HG03520 (cell line): Measurements from ENCODE around the gene PMEPA1.
A peak's percentile ranks its signal among the peaks of the same experiment; 100 is the strongest.
"Not testable (repeated sequence)": the region's sequence is repeated elsewhere in the genome, so short reads cannot be mapped to it uniquely, and the experiment has no call there.

ENCODE experiments used
- ATAC-seq: cut with Tn5 transposase; IDR thresholded peaks from one replicate; pipeline ENCODE4 v1.9.1; 2021; ENCODE audit warnings: mild to moderate bottlenecking, moderate library complexity; ENCODE audit not compliant: unreplicated experiment

Gene PMEPA1

GRCh38 chr20:57654363-57654997, 55.3 kb downstream of the PMEPA1 start:
- peak; percentile 70 for ATAC-seq

GRCh38 chr20:57653910-57654309, 55.9 kb downstream of the PMEPA1 start:
- ATAC-seq = no peak

- ATAC-seq = no peak
Observed at GRCh38 chr20:57653546-57653900, 56.3 kb downstream of the PMEPA1 start.

GRCh38 chr20:57652606-57653545, 56.9 kb downstream of the PMEPA1 start:
- ATAC-seq = no peak

GRCh38 chr20:57651881-57652605, 57.8 kb downstream of the PMEPA1 start:
- ATAC-seq = no peak

GRCh38 chr20:57650756-57651483, 58.9 kb downstream of the PMEPA1 start:
- no peak for ATAC-seq

GRCh38 chr20:57650266-57650665, 59.5 kb downstream of the PMEPA1 start:
- no peak for ATAC-seq

- no peak for ATAC-seq
Observed at GRCh38 chr20:57649617-57650015, 60.2 kb downstream of the PMEPA1 start.

GRCh38 chr20:57648878-57649616, 60.8 kb downstream of the PMEPA1 start:
- ATAC-seq = no peak

- no peak for ATAC-seq
Observed at GRCh38 chr20:57647933-57648785, 61.7 kb downstream of the PMEPA1 start.

GRCh38 chr20:57647006-57647932, 62.5 kb downstream of the PMEPA1 start:
- ATAC-seq = no peak

- ATAC-seq = no peak
Observed at GRCh38 chr20:57638895-57639236, 70.9 kb downstream of the PMEPA1 start.

- no peak for ATAC-seq
Observed at GRCh38 chr20:57638173-57638894, 71.5 kb downstream of the PMEPA1 start.

GRCh38 chr20:57633945-57634491, 75.8 kb downstream of the PMEPA1 start:
- no peak for ATAC-seq

GRCh38 chr20:57632286-57632685, 77.5 kb downstream of the PMEPA1 start:
- no peak for ATAC-seq

GRCh38 chr20:57630061-57630460, 79.8 kb downstream of the PMEPA1 start:
- no peak for ATAC-seq

GRCh38 chr20:57629491-57629901, 80.3 kb downstream of the PMEPA1 start:
- not testable (repeated sequence) for ATAC-seq
